ENCODE measurements around the gene NSMCE3.

GRCh38 chr15:29270169-29270955, 740 bp upstream of the NSMCE3 start:
- no peak for TF ChIP-seq BACH2 (CRISPR knock-in tag; IDR thresholded peaks at IDR 0.05; ENCODE audit: borderline replicate concordance)
- no peak for TF ChIP-seq PATZ1 (CRISPR knock-in tag; IDR thresholded peaks at IDR 0.05; ENCODE audit: borderline replicate concordance)
- no peak for TF ChIP-seq POU6F1 (CRISPR knock-in tag; IDR thresholded peaks at IDR 0.05; ENCODE audit: borderline replicate concordance, low read depth)
- no peak for TF ChIP-seq CSDC2 (CRISPR knock-in tag; IDR thresholded peaks at IDR 0.05)
- TF ChIP-seq TCF4 (CRISPR knock-in tag; IDR thresholded peaks at IDR 0.05; ENCODE audit: borderline replicate concordance), result no peak
- no peak for TF ChIP-seq TOX (CRISPR knock-in tag; IDR thresholded peaks at IDR 0.05; ENCODE audit: borderline replicate concordance)
- no peak for TF ChIP-seq CREB5 (CRISPR knock-in tag; IDR thresholded peaks at IDR 0.05; ENCODE audit: low read depth)
- TF ChIP-seq ARNTL (CRISPR knock-in tag; IDR thresholded peaks at IDR 0.05; ENCODE audit: borderline replicate concordance, low read depth), result no peak
- TF ChIP-seq PPARA (CRISPR knock-in tag; IDR thresholded peaks at IDR 0.05; ENCODE audit: borderline replicate concordance), result no peak

Measured in SK-N-SH treated with all-trans-retinoic acid at 6 μM for 48 hours (cell line).